ENCODE measurements around the gene SEMA3F. TPM values are rescaled to one million over a fixed set of nuclear protein-coding genes. Genes with fewer than 3 reads are reported as not detected.
A peak's percentile ranks its signal among the peaks of the same experiment; 100 is the strongest.

SEMA3F gene
- total RNA-seq, 1 donor from 2014 or later: 65.6 TPM

GRCh38 chr3:50163572-50164455, 8.7 kb downstream of the SEMA3F start:
- H3K27me3 ChIP-seq: no peaks in the 10 kb centered on the region
- H3K27ac ChIP-seq: peak overlapping the region; percentile 76
- intact Hi-C loops (cut with DNase I): no loop called here
- no peaks in the 10 kb centered on the region for H3K36me3 ChIP-seq
- no peak for TF ChIP-seq CTCF (IDR thresholded peaks at IDR 0.05)
- peaks cover 79% of the 10 kb centered on the region for H3K4me1 ChIP-seq
- ATAC-seq (peak; percentile 16), DNase-seq (peak; percentile 80)
- no peaks in the 10 kb centered on the region for H3K9me3 ChIP-seq
- H3K4me3 ChIP-seq: no peak overlapping the region

DNA sequence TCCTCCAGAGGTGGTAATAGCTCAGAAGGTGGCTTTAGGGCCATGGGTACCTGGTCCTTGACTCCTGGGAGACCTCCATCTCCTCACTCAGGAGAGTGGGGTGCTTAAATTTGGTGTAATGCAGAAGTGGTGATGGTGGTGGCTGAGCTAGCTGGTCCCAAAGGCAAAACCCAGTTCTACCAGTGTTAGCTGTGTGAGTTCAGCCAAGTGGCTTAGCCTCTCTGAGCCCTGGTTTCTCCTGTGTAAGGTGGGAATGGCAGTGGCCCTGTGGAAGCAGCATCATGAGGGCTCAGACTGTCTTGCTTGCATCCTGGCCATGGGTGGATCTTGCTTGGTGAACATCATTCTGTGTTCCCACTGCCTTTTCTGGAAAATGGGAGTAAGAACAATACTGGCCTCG, 9.4 kb downstream of the SEMA3F start:
- H3K4me3 ChIP-seq: no peak overlapping the region

GRCh38 chr3:50164984-50165909, 10.1 kb downstream of the SEMA3F start:
- ATAC-seq (peak; percentile 14), DNase-seq (no peak)
- H3K27me3 ChIP-seq: no peaks in the 10 kb centered on the region
- H3K36me3 ChIP-seq: no peaks in the 10 kb centered on the region
- no peak for TF ChIP-seq CTCF (IDR thresholded peaks at IDR 0.05)
- H3K4me3 ChIP-seq: no peak overlapping the region
- no peaks in the 10 kb centered on the region for H3K9me3 ChIP-seq
- H3K4me1 ChIP-seq: peaks cover 86% of the 10 kb centered on the region
- H3K27ac ChIP-seq: peak overlapping the region; percentile 76
- intact Hi-C loops (cut with DNase I): no loop called here

More for the DNA sequence above, 9.4 kb downstream of the SEMA3F start:
- Histone ChIP-seq H3K27me3 (no peaks in the 10 kb centered on the region), H3K4me1 (peaks cover 79% of the 10 kb centered on the region), H3K36me3 (no peaks in the 10 kb centered on the region), H3K27ac (peak overlapping the region; percentile 76), H3K9me3 (no peaks in the 10 kb centered on the region)
- intact Hi-C loops (cut with DNase I): no loop called here
- no peak for ATAC-seq
- no peak for DNase-seq
- no peak for TF ChIP-seq CTCF (IDR thresholded peaks at IDR 0.05)

DNA sequence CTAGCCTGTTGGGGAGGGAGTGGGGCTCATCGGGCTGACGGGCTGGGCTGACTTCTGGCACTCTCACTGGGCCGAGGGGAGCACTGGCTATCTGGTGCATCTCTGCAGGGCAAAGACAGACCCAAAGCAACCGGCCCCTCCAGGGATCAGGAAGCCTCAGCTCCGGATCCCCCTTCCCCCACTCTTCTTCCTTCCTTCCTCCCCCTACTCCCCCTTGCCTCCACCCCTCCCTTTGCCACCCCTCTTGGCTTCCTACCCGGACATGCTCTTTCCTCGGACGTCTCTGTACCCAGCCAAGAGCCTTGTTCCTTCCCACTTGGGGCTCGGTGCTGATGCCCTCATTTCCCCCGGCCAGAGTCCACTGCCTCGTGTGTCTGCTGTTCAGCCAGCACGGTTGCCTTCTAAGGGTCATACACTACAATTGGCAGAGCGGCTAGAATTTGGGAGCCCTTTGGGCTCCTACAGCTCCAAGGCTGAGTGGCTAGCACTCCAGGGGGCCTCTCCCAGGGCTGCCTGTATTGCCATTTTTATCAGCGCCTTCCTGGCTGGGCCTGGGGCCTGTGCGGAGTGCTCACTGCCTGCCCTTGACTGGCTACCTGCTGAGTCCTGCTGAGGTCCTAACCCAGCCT, 10.9 kb downstream of the SEMA3F start:
- H3K4me3 ChIP-seq: no peak overlapping the region
- intact Hi-C loops (cut with DNase I): no loop called here
- H3K36me3 ChIP-seq: no peaks in the 10 kb centered on the region
- DNase-seq (no peak), ATAC-seq (peak; percentile 4)
- H3K27me3 ChIP-seq: no peaks in the 10 kb centered on the region
- TF ChIP-seq CTCF (IDR thresholded peaks at IDR 0.05): no peak
- H3K9me3 ChIP-seq: no peaks in the 10 kb centered on the region
- peaks cover 88% of the 10 kb centered on the region for H3K4me1 ChIP-seq
- peak overlapping the region; percentile 76 for H3K27ac ChIP-seq

DNA sequence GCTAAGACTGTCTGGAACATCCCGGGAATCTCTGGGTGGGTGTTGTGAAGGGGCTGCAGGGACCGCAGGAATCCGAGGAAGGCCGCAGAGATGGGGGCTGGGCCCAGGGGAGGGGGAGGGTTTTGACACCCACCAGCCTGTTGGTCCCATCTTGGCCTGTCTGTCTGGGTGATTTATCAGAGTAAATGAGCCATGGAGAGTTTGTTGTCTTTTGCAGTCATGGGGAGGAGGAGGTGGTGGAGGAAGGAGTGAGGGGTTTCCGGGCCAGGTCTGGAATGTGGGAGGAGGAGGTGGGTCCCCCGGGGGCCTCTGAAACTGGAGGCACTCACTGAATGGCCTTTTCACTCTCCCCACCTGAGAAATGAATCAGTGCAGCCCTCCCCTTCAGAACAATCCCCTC, 11.5 kb downstream of the SEMA3F start:
- intact Hi-C loops (cut with DNase I): no loop called here
- peaks cover 89% of the 10 kb centered on the region for H3K4me1 ChIP-seq
- H3K27ac ChIP-seq: peak overlapping the region; percentile 76
- H3K9me3 ChIP-seq: no peaks in the 10 kb centered on the region
- no peak overlapping the region for H3K4me3 ChIP-seq
- H3K36me3 ChIP-seq: no peaks in the 10 kb centered on the region
- H3K27me3 ChIP-seq: no peaks in the 10 kb centered on the region
- DNase-seq: no peak
- ATAC-seq: no peak
- TF ChIP-seq CTCF (IDR thresholded peaks at IDR 0.05): no peak
